Astrocyte of the spinal cord (primary cell): ENCODE results near the gene PLA2G4D.

ENCODE experiments used
- DNase-seq: peaks from one replicate; pipeline ENCODE4 v3.0.0; 2011; ENCODE audit warnings: low read depth, low spot score
- H3K4me3 ChIP-seq: 2 replicates; pipeline ENCODE4 v1.5.1; 2011; ENCODE audit warnings: low read depth, mild to moderate bottlenecking, low read length, moderate library complexity
- CTCF ChIP-seq: IDR thresholded peaks from 2 replicates; pipeline ENCODE4 v1.5.1; 2012; ENCODE audit warnings: low read depth, mild to moderate bottlenecking, low read length, inconsistent platforms
- in situ Hi-C: cut with HindIII; loops from 2 replicates; pipeline ENCODE4 v1.10.0; 2017; ENCODE audit warnings: low sequenced_read_pairs

Gene PLA2G4D

GRCh38 chr15:42129364-42129763, 35.0 kb upstream of the PLA2G4D start:
- no peak overlapping the region for H3K4me3 ChIP-seq
- no peak for DNase-seq
- TF ChIP-seq CTCF: no peak
- in situ Hi-C loops: no loop called here

- no peak for TF ChIP-seq CTCF
- no peak overlapping the region for H3K4me3 ChIP-seq
- no peak for DNase-seq
- in situ Hi-C loops: no loop called here
These were observed 34.1 kb upstream of the PLA2G4D start for GRCh38 chr15:42128476-42128875.

GRCh38 chr15:42123546-42123945, 29.2 kb upstream of the PLA2G4D start:
- no peak for DNase-seq
- no peak for TF ChIP-seq CTCF
- in situ Hi-C loops: no loop called here
- H3K4me3 ChIP-seq: no peak overlapping the region

- TF ChIP-seq CTCF: no peak
- in situ Hi-C loops: no loop called here
- DNase-seq: no peak
- no peak overlapping the region for H3K4me3 ChIP-seq
These were observed 27.3 kb upstream of the PLA2G4D start for GRCh38 chr15:42121682-42122081.

GRCh38 chr15:42121021-42121420, 26.7 kb upstream of the PLA2G4D start:
- no peak for DNase-seq
- in situ Hi-C loops: no loop called here
- no peak overlapping the region for H3K4me3 ChIP-seq
- TF ChIP-seq CTCF: no peak

- no peak overlapping the region for H3K4me3 ChIP-seq
- no peak for TF ChIP-seq CTCF
- in situ Hi-C loops: no loop called here
- DNase-seq: no peak
These were observed 25.9 kb upstream of the PLA2G4D start for GRCh38 chr15:42120285-42120684.

- DNase-seq: no peak
- in situ Hi-C loops: no loop called here
- no peak for TF ChIP-seq CTCF
- no peak overlapping the region for H3K4me3 ChIP-seq
These were observed 25.0 kb upstream of the PLA2G4D start for GRCh38 chr15:42119446-42119760.
